ENCODE data around the gene RBBP4.
"Not testable (repeated sequence)": the region's sequence is repeated elsewhere in the genome, so short reads cannot be mapped to it uniquely, and the experiment has no call there.

GRCh38 chr1:32668716-32669115 lies 17.7 kb downstream of the RBBP4 start:
- TF ChIP-seq CTCF (IDR thresholded peaks at IDR 0.05 in 4 of 5, conservative IDR thresholded peaks at IDR 0.05 in 1 of 5); POLR2A (IDR thresholded peaks at IDR 0.05): not testable (repeated sequence)

All from gastrocnemius medialis (tissue), 4 donors.